Measurements from ENCODE around the gene EPHA3. TPM values are rescaled to one million over a fixed set of nuclear protein-coding genes. Genes with fewer than 3 reads are reported as not detected.

The EPHA3 gene
- total and polyA plus RNA-seq, 9 of the 15 experiments (the other 6 are each of a cell fraction or from before 2014, with no cell fraction given), result not detected

DNA sequence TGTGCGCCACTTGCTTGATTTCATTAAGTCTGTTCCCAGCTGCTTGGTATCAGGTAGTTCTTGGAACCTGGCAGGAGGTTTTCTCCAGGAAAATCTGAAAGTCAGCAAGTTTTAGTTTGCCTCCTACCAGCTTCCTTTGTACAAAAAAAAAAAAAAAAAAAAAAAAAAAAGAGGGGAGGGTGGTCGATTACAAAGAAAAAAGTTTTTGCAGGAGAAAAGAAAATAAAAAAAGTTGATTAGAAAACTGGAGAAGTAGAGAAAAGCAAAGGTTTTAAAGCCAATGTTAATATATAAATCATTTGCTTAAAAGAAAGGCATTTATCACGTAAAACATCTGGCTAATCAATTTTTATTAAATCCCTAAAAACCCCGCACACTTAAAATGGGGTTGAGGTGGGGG, 5.9 kb downstream of the EPHA3 start:
- DNase-seq (ENCODE audit: extremely low read depth in 1 of 4, low spot score in 3 of 4), result no peak
- Histone ChIP-seq H3K27ac (ENCODE audit: extremely low read depth, low read depth, low read length) (no peak overlapping the region), H3K4me1 (replicated peaks in 1 of 2; ENCODE audit: control insufficient read depth in 2 of 2, insufficient read depth in 2 of 2, low read length in 2 of 2) (no peaks in the 10 kb centered on the region), H4K20me1 (replicated peaks; ENCODE audit: control insufficient read depth, insufficient read depth, low read length) (no peaks in the 10 kb centered on the region), H3K27me3 (ENCODE audit: control insufficient read depth in 2 of 2, insufficient read depth in 2 of 2, low read length in 2 of 2) (no peaks in the 10 kb centered on the region), H3K9me1 (ENCODE audit: control insufficient read depth, insufficient read depth, low read length) (no peaks in the 10 kb centered on the region), H3K79me2 (ENCODE audit: control insufficient read depth, insufficient read depth, low read length) (no peaks in the 10 kb centered on the region), H3K4me3 (no peak overlapping the region), H3K36me3 (ENCODE audit: control insufficient read depth, insufficient read depth, low read length) (no peaks in the 10 kb centered on the region), H3K9ac (ENCODE audit: insufficient read depth in 1 of 2, low read depth in 2 of 2, low read length in 2 of 2) (no peak overlapping the region), H3K4me2 (ENCODE audit: insufficient read depth, low read length) (no peak overlapping the region), H2AFZ (ENCODE audit: low read depth, low read length) (no peak overlapping the region), H3K9me3 (replicated peaks; ENCODE audit: control insufficient read depth, insufficient read depth, low read depth, low read length) (no peaks in the 10 kb centered on the region)
- POLR2A ChIA-PET, result no interaction called here
- CTCF ChIA-PET (ENCODE audit: low intra/inter-chr PET ratio), result no interaction called here
- FAIRE-seq, result no peak
- intact Hi-C loops (cut with micrococcal nuclease) (no loop called here), in situ Hi-C loops (cut with MboI) (no loop called here)
- BruUV-seq (replicated peaks), result no TSS peak
- WGBS (ENCODE audit: insufficient coverage, low coverage, missing lambda C conversion rate), result 0% methylated on average over 3 of the region's 4 CpGs
- no peak for ATAC-seq
- TF ChIP-seq NFXL1 (CRISPR knock-in tag; IDR thresholded peaks at IDR 0.05), result no peak
- TF ChIP-seq NFRKB (IDR thresholded peaks at IDR 0.05; ENCODE audit: low read depth), result no peak
- TF ChIP-seq, protein P1, sequence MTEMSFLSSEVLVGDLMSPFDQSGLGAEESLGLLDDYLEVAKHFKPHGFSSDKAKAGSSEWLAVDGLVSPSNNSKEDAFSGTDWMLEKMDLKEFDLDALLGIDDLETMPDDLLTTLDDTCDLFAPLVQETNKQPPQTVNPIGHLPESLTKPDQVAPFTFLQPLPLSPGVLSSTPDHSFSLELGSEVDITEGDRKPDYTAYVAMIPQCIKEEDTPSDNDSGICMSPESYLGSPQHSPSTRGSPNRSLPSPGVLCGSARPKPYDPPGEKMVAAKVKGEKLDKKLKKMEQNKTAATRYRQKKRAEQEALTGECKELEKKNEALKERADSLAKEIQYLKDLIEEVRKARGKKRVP (CRISPR knock-in tag; IDR thresholded peaks at IDR 0.05), result no peak
- no peak for TF ChIP-seq POLR3A (IDR thresholded peaks at IDR 0.05; ENCODE audit: borderline replicate concordance, extremely low read depth, insufficient read depth, insufficient read length)
- TF ChIP-seq EGR1 (conservative IDR thresholded peaks at IDR 0.05), result no peak
- no peak for TF ChIP-seq RBM17 (IDR thresholded peaks at IDR 0.05; ENCODE audit: borderline replicate concordance, low read depth, low read length)

All from K562 (cell line).